ENCODE measurements around the gene BORCS8.

- TF ChIP-seq POLR2AphosphoS5 (IDR thresholded peaks at IDR 0.05), result no peak
- TF ChIP-seq CTCF (IDR thresholded peaks at IDR 0.05), result no peak
Observed at GRCh38 chr19:19215792-19216191, 23.8 kb upstream of the BORCS8 start.

All from prostate gland (tissue), 2 donors.